ENCODE results near the gene PSMD13.

The PSMD13 gene

DNA sequence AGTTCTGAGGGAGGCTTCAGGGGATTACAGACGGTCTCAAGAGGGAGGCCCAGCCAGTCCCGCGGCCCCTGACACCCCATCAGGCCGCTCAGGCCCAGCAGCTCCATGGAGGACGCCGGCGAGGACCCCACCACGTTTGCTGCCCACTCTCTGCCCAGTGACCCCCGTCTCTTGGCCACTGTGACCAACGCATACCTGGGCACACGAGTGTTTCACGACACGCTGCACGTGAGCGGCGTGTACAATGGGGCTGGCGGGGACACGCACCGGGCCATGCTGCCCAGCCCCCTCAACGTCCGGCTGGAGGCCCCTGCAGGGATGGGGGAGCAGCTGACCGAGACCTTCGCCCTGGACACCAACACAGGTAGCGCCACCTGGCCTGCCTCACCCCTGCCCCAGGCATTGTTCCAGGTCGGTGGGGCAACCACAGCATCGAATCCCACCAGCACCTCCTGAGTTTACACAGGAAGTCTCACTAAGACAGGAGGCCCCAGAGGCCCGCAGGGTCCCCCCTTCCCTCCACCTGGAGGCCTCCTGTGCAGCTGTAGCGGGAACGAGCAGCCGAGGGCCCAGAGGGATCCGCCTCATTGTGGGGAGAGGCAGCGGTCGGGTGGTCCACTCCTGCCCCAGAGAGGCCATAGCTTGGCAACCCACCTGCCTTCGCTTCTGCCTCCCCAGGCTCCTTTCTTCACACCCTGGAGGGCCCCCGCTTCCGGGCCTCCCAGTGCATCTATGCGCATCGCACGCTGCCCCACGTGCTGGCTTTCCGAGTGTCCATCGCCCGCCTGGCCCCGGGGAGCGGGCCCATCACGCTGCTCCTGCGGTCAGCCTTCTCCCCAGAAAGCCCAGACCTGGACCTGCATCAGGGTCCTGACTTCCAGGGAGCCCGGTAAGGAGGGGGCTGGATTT, 53.2 kb downstream of the PSMD13 start:
- no peak for DNase-seq (ENCODE audit: low spot score)

DNA sequence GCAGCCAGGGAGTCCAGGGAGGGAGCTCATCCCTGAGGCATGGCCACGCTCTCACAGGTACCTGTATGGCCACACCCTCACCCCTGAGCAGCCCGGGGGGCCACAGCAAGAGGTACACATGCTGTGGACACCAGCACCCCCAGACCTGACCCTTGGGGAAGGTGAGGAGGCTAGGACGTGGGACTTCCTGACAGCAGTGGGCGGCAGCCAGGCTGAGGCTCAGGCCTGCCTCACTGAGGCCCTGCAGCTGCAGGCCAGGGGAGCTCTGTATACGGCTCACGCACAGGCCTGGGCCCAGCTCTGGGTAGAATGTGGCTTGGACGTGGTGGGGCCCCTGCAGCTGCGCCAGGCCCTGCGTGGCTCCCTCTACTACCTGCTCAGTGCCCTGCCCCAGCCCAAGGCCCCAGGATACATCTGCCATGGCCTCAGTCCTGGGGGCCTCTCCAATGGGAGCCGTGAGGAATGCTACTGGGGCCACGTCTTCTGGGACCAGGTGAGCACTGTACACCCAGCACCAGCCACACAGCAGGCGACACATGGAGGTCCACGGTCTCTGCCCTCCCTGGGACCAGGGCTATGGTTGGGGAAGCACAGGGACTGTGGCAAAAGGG, 54.0 kb downstream of the PSMD13 start:
- no peak for DNase-seq (ENCODE audit: low spot score)

DNA sequence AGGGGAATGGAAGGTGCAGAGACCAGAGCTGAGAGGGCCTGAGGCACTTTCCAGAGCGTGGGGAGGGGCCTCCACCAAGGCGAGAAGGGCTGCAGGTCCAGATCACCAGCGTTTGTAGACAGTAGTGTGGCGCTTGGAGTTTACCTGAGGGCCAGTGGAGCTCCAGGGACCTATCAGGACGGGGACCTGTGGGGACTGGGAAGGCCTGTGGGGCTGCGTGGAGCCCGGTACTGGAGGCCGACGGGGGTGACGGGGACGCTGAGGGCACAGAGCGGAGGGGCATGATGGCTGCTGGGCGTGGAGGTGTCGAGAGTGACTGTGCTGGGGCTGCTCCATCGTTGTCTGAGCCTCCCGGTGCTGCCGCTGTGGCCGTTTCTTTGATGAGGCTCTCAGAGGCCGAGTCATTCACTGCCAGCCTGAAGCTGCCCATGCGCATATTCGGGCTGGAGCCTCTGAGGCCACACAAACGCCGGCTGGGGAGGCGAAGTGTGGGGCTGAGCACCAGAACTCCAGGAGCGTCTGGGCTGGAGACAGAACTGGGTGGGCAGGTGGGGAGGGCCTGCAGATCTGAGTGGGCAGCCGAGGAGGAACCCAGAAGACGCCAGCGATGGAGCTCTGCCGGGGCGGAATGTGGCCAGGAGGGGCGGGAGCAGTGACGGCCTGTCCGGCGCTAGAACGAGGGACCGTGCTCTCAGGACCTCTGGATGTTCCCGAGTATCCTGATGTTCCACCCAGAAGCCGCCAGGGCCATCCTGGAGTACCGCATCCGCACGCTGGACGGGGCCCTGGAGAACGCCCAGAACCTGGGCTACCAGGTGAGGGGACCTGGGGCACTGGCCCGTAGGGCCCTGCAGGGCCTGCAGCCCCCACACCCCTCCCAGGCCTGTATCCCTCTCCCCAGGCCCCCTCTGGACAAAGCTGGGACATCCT, 54.8 kb downstream of the PSMD13 start:
- DNase-seq (ENCODE audit: low spot score) = no peak

DNA sequence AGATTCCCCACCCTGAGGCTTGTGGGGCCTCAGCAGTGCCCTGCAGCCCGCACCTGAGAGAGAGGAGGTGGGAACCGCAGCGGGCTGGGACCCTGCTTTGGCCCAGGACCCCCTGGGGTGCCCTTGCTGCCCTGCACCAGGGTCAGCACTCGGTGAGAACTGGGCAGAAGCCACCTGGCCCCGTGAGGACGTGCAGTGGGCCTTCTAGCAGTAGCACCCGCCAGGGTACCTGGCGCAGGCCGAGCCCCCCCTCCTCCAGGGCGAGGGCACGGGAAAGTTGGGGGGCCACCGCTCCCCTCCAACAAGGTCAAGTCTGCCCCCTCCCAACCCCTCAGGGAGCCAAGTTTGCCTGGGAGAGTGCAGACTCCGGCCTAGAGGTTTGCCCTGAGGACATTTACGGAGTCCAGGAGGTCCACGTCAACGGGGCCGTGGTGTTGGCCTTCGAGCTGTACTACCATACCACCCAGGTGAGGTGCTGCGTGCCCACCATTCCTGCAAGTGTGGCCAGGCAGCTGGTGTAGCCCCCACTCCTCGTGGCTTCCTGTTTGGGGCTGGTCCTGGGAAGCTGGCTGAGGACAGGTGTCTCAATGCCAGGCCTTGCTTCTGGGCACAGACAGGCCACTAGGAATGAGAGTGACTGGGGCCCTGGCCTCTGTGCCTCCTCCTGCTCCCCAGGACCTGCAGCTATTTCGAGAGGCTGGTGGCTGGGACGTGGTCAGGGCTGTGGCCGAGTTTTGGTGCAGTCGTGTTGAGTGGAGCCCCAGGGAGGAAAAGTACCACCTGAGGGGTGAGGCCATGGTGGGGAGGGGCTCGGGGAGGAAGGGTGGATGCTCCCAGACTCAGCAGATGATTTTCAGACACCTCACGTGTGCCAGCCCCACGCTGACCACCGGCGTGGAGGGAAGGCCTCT, 55.7 kb downstream of the PSMD13 start:
- DNase-seq (ENCODE audit: low spot score) = no peak

DNA sequence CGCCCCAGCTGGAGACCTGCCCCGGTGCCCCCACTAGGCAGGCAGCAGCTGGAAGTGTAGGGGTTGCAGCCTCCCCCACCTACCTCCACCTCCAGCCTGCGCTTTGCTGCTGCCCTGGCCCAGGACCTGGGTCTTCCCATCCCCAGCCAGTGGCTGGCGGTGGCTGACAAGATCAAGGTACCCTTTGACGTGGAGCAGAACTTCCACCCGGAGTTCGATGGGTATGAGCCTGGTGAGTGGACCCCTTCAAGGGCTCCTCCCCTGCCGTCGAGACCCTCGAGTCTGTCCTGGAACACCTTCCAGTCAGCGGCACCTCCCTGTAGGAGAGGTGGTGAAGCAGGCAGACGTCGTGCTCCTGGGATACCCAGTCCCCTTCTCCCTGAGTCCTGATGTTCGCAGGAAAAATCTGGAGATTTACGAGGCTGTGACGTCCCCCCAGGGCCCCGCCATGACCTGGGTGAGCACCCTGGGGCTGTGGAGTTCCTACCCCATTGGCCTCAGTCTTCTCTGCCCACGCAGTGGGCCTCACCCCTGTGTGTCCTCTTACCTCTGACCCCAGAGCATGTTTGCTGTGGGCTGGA, 56.6 kb downstream of the PSMD13 start:
- no peak for DNase-seq (ENCODE audit: low spot score)

DNA sequence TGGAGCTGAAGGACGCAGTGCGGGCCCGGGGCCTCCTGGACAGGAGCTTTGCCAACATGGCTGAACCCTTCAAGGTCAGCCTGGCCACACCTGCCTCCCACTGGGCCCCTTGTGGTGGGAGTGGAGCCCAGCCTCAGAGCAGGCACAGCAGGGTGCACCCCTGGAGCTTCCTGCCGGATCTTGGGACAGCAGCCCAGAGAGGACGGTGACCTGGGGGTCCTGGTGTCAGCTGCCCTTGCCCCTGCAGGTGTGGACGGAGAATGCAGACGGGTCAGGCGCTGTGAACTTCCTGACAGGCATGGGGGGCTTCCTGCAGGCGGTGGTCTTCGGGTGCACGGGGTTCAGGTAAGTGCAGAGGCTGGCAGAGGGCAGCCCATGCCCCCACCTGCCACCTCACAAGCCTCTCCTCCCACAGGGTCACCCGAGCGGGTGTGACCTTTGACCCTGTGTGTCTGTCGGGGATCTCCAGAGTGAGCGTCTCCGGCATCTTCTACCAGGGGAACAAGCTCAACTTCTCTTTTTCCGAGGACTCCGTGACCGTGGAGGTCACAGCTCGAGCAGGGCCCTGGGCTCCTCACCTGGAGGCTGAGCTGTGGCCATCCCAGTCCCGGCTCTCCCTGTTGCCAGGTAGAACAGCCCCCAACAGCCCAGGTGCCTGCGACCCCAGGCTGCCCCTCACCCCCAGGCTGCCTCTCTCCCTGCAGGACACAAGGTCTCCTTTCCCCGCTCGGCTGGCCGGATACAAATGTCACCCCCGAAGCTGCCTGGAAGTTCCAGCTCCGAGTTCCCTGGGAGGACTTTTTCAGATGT, 57.3 kb downstream of the PSMD13 start:
- no peak for DNase-seq (ENCODE audit: low spot score)

DNA sequence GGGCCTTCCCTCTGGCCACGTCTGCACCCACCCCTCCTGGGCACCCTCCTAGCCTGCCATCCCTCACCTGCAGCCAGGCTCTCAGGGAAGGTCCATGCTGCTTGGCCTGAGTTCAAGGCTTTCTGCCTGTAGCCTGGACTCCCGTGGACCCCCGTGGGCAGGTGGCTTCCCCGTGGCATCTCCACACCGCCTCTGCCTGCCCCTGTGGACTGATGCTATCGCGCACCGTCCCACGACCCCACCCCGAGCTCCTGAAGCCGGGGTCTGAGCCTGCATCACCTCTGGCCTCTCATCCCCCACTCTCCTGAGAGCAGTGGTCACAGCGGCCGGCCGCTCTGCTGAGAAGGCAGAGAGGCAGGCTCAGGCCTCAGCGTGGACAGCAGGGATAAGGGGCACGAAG, 58.0 kb downstream of the PSMD13 start:
- DNase-seq (ENCODE audit: low spot score) = no peak

DNA sequence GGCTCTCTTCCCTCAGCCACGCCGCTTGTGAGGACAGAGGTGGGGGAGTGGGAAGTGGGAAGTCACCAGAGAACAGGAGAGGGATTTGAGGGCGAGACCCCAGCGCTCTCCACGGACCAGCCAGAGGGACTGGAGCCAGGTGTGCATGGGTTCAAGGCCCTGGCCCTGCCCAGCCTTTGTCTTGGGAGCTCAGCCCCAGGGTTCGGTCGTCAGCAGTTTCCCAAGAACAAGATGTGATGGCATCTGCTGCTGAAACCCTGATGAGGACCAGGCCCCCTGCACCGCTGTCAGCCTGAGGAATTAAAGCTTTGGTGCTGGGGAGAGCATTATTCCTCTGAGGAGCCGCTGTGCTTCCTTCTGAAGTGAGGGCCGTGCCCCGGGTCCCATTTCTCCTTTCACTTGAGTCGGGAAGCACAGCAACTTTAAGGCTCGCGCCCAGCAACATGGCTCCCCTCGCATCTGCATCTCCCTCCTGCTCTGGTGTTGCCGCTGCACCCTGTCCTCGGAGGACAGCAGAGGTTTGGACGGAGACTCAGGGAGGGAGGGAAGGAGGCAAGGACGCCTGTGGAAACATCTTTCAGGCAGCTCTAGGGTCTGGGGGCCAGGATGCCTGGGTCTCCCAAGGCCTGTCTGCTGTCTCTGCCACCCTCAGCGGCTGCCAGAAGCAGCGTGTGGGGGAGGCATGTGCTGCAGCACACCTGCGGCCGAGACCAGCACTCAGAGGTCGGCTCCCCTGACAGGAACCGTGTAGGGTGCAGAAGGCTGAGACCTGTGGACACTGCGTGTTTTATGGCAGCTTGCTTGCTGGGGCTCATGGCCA, 58.8 kb downstream of the PSMD13 start:
- no peak for DNase-seq (ENCODE audit: low spot score)

DNA sequence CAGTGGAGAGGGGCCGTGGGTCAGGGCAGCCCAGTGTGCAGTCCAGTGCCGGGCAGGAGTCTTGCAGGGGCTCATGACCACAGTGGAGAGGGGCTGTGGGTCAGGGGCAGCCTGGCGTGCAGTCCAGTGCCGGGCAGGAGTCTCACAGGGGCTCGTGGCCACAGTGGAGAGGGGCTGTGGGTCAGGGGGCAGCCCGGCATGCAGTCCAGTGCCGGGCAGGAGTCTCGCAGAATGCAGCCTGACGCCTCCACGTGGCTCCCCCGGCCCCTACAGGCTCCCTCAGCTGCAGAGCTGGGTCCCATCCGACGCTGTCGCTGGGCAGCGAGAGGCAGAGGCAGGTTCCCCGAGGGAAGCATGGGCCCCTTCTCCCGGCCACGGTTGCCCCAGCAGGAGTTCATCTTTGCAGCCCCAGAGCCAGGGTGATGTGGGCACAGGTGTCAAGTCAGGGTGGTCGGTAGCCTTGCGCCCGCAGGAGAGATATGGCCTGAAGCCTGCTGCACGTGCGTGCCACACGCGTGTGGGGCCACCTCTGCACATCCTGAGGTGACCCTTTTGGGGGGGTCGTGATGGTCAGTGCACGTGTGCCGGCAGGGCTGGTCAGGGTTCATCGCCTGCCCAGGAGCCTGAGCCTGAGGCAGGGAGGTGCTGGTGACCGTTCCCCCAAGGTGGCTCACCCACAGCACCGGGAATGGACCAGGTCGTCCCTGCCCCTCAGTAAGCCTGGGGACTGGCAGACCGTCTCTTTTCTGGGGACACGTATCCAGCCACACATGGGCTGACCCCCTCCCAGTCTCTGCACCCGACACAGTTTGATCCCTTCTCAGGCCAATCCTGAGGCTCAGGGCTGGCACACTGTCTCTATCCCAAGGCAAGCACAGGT, 59.6 kb downstream of the PSMD13 start:
- no peak for DNase-seq (ENCODE audit: low spot score)

DNA sequence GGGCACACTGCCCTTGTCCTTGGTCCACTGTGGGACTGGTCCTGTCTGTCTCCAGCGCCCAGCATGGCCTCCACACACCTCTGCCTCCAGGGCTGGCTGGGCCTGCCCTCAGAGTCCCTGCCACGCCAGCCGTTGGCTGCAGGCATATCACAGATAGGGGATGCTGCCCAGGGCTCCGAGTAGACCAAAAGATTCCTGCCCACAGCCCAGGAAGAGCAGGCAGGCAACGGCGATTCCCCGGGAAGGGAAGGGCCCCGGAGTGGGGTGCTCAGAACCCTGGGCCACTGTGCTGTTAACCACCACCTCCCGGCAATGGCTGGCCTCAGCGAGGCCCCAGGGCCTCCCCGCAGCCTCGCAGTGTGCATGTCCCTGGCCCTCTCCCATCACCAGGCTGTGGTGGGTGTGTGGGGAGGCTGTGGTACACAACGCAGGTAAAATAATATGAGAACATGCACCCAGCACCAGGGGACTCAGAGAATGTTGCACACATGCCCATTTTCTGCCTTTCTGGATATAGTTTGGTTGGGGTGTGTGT, 60.3 kb downstream of the PSMD13 start:
- DNase-seq (ENCODE audit: low spot score) = no peak

DNA sequence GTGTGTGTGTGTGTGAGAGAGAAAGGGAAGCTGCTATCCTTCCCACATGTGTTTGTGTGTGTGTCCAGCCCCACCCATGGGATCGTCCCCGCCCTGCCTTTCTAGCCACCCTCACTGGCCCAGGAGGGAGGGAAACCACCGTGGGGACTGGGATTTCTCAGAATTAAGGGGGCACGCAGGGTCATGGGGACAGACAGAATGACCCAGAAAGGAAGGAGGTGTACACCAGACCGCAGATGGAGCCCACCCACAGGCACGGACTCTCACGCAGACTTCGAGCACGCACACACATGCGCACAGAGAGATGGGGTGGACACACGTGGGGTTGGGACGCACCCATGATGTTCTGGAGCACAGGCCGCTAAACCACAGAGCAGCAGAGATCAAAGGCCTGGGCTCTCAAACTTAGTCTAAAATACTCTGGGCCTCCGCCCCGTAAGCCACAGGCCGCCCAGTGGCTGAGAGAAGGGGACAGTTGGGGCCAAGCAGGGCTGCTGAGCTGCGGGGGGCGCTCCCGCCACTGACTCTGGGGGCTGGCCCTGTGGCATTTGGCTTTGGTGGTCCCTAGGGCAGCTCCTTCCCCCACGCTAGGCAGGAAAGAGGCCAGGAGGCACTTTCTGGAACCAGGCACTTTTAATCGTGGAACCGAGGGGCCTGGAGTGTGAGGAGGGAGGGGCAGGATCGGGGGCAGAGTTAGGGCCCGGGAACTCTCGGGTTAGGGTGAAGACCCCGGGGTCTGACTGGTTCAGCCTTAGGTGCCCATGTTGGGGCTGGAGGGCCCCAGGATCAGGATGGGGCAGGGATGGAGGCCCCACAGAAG, 61.0 kb downstream of the PSMD13 start:
- DNase-seq (ENCODE audit: low spot score) = no peak

DNA sequence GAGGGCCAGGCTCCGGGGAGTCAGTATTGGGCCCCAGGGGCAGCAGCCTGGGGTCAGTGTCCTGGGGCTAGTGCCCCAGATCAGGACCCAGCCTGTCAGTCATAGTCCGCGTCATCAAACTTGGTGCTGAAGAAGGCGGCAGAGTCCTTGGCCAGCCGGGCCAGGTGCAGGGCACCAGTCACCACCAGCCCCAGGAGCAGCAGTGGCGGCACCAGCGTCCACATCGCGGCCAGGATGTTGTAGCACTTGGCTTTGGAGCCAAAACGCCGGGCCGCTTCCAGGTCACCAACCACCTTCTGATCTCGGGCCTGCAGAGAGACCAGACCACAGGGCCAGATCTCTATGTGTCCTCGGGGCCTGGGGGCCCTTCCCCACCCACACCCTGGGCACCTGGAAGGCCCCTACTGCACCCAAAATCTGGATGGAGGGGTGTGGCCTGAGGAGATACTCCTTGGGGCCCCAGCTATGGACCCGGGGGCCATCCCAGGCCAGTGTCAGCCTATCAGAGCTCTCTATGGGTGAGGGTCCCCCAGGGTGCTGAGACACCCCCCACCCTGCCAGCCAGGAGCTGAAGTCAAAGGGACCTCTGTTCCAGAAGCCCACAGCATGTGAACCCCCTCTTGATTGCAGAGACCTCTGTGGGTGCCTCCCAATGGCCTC, 61.8 kb downstream of the PSMD13 start:
- DNase-seq (ENCODE audit: low spot score) = no peak

DNA sequence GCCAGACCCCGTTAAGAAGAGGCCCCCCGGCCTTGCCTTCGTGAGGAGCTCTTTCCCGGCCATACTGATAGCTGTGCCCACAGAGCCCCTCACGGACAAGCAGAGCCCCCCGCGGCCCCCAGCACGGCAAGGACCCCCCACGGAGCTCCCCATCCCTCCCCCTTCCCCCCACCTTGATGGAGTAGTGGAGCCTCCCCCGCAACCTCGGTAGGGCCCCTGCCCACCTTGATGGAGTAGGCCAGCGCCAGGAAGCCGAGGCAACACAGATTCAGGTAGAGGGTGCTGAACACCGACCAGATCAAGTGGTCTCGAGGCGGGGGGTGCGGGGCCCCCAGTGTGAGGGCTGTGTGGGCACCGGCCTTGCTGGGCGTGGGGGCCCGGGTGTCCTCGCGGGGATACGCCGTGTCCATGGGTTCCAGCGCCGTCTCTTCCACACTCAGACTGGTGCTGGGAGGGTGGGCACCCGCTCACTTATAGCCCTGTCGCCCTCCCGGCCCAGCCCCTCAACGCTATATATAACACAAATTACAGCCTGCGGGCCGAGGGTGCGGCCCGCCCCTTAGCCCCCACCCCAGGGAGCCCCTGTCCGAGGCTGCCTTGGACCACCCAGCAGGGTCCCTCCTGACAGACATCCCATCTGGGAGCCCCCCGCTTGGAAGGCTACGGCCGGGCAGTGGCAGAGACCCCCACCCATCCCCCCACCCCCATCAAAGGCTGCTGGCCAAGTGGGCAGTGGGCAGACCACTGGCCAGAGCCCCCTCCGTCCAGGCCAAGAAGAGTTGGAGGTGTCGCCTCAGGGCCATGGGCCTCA, 62.5 kb downstream of the PSMD13 start, which contains the start of gene IFITM5:
IFITM5 (minus strand) TSS at position 446 of the 811 bp plus-strand sequence; CDS start at position 410, 36 bp downstream.
- no peak for DNase-seq (ENCODE audit: low spot score)

DNA sequence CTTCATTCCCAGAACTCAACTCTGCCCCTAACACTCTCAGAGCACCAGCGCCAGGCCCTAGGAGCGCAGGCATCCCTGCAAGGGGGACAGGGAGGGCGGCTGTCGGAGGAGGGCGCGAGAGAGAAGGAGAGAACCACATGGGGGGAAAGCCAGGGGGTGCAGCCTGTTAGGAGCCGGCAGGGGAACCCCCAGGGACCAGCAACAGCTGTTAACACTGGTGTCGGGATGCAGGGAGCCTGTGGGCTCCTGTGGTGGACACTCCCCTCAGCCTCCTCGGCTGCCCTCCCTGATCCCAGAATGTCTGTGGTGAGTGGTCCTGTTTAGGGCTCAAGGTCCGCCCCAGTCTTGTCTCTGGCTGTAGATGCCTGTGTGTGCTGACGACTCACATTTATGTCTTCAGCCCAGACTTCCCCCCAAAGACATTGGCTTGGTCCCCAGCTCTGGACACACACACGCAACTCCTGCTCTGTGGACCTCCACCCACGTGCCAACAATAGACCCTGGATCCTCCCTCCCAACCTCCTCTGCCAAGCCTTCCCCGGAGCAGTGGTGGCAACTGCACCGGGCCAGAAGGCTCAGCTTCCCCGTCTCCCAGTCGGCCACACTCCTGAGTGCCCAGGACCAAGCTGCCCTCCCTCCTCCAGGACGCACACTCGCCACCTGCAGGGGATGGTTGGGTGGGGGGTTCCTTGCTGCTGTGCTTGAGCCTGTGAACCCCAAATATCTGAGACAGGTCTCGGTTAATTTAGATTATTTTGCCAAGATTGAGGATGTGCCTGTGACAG, 63.4 kb downstream of the PSMD13 start:
- DNase-seq (ENCODE audit: low spot score) = no peak

Data from HuH-7.5 (cell line).